Mammary epithelial cell (primary cell): Measurements from ENCODE around the gene EPN3.

ENCODE experiments used
- EZH2 ChIP-seq: IDR thresholded peaks from 2 replicates; pipeline ENCODE4 v1.6.1; 2012; ENCODE audit warnings: low read length, inconsistent platforms, borderline replicate concordance
- TF ChIP-seq, protein P1 (sequence below), 2 donors: IDR thresholded peaks in 1 of 2; conservative IDR thresholded peaks in 1 of 2; 2 replicates each; pipeline ENCODE4 v1.5.1; 2011 to 2012; ENCODE audit warnings: inconsistent platforms in 2 of 2, low read length in 2 of 2, mild to moderate bottlenecking in 2 of 2, control low read depth in 1 of 2, low read depth in 1 of 2; ENCODE audit not compliant: insufficient read depth in 1 of 2; ENCODE audit errors: extremely low read depth in 1 of 2

DNA sequence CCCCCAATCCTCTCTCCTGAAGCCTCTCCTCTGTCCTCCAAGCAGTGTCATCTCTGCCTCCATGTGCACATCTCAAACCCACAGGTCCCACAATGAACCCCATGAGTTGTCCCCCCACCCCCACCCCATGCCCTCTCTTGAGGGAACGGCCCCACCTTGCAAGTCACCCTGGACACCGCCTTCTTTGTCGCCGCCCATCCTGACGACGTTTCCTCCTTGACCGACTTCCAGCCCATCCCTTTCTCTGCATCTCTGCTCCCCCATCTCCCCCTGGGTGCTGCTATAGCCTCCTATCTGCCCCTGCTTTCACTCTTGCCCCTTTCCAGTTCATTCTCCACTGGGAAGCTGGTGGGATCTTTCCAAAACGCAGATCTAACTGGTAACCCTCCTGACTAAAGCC lies 12.8 kb downstream of the EPN3 start:
- no peak for TF ChIP-seq EZH2
- TF ChIP-seq, protein P1, sequence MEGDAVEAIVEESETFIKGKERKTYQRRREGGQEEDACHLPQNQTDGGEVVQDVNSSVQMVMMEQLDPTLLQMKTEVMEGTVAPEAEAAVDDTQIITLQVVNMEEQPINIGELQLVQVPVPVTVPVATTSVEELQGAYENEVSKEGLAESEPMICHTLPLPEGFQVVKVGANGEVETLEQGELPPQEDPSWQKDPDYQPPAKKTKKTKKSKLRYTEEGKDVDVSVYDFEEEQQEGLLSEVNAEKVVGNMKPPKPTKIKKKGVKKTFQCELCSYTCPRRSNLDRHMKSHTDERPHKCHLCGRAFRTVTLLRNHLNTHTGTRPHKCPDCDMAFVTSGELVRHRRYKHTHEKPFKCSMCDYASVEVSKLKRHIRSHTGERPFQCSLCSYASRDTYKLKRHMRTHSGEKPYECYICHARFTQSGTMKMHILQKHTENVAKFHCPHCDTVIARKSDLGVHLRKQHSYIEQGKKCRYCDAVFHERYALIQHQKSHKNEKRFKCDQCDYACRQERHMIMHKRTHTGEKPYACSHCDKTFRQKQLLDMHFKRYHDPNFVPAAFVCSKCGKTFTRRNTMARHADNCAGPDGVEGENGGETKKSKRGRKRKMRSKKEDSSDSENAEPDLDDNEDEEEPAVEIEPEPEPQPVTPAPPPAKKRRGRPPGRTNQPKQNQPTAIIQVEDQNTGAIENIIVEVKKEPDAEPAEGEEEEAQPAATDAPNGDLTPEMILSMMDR (conservative IDR thresholded peaks at IDR 0.05 in 1 of 2, IDR thresholded peaks at IDR 0.05 in 1 of 2; ENCODE audit: extremely low read depth in 1 of 2, insufficient read depth in 1 of 2, low read depth in 1 of 2, low read length in 2 of 2), result no peak
